SK-N-DZ (cell line): ENCODE results near the gene DCLK2.

ENCODE experiments used
- DNase-seq: peaks from one replicate; pipeline ENCODE4 v3.0.0-alpha.2; 2015; ENCODE audit warnings: low spot score

The DCLK2 gene

DNA sequence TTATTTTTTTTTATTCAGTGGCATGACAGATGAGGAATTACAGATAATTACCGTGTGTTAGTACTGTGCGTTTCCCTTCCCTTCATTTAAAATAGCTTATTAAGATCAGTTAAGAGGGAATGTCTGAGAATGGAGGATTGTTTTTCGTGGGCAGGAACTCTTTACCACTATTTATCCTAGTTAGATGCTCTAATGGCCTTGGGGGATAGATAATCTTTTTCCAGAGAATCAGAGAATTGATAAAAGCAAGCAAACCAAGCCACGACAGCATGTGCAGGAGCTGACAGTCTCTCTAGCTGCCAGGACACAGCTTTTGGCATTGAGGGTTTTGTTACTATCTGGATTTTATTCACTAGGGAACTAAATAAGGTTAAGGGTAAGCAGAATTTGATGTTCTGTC lies 128.7 kb downstream of the DCLK2 start:
- no peak for DNase-seq

GRCh38 chr4:150207871-150208270 lies 129.6 kb downstream of the DCLK2 start:
- DNase-seq, result no peak

DNA sequence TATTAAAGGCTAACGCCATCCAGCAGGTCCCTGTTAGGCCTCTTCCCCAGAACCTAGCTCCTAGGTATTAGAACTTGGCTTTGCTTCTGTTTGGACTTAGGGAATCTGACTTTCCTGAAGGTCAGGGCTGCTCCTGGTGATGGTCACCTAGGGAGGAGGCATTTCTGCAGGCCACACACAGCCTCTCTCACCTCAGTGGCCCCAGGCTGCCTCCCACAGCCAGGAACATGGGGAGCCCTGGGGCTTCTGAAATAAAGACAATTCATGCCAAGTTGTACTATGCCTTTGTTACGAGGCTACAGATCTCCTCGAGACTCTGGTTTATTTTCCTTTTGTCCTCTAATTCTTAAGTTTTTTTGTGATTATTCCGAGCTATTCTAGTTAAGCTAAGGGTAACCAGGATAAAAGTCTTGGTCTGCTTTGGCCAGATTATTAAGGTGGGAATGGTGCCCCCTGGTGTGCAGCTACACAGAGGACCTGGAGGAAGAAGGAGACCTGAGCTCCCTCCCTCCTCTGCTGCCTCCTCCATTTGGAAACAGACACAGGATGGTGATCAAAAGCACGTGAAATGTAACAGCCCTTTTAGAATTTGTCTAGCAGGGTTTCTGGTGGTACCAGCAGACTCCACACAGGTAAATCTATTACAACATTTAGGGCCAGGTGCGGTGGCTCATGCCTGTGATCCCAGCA lies 131.0 kb downstream of the DCLK2 start:
- DNase-seq, result peak; percentile 35

- DNase-seq, result no peak
These were observed 132.8 kb downstream of the DCLK2 start for GRCh38 chr4:150211016-150211415.

DNA sequence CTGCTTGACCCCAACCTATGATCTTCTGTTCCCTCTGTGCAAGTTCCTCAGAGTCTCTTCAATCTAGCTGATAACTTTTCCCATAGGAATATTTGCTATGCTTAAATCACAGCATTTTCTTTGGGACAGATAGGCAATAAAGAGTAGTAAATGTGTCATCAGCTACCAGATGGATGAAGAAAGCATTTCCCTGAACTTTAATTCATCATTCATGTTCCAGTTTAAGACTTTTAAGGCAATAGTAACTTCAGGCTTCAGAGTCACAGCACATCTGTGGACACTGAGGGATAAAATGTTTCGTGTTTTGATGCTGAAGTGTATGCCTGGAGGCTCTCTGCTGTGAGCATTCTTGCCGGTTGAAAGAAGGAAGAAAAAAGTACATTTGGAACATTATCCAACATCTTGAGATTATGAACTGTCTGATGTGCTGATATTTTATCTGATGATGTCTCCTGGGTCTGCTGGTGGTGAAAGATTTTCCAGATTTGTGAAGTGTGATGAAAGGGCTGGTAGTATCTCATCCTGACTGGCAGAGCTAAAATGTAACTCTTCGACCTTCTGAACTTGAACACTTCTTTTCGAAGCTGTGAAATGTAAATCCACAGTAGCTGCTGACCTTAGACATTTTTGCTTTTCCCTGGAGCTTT lies 133.7 kb downstream of the DCLK2 start:
- no peak for DNase-seq

DNA sequence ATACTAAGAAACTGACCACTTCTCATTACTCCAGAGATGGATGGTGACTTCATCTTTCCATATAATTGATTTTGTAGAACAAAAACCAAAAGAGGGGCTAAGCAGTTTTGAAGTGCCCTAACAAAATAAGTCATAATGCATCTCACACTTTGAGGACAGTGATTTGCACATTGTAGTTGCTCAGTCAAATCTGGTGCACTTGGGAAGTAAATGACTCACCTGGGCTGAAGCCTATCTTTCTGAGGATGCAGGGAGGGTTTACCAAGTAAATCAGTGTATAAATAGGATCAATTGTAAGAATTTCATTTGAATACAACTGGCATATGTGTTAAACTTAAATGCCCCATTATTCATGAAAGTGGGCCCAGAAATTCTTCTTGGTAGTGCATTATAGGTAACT lies 134.2 kb downstream of the DCLK2 start:
- no peak for DNase-seq

GRCh38 chr4:150212927-150213326 lies 134.7 kb downstream of the DCLK2 start:
- DNase-seq, result no peak

- DNase-seq, result no peak
These were observed 137.4 kb downstream of the DCLK2 start for GRCh38 chr4:150215601-150216000.

DNA sequence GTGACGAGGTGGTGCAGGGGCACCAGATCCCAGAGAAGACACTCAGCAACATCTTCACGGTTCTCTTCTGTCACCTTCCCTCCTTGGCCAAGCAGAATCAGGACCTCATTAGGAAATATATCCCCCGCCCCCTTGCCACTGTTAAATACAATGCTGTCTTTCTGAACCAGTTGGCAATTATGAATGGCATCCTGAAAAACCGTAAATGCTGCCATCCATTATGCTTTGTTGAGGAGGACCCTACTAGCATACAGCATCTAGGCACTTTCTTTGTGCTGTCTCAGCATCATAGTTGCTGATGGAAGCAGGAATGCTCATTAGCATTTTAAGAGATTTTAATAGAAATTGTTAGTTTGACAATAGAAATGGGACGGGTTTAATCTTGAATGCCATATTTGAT lies 138.5 kb downstream of the DCLK2 start:
- no peak for DNase-seq

DNA sequence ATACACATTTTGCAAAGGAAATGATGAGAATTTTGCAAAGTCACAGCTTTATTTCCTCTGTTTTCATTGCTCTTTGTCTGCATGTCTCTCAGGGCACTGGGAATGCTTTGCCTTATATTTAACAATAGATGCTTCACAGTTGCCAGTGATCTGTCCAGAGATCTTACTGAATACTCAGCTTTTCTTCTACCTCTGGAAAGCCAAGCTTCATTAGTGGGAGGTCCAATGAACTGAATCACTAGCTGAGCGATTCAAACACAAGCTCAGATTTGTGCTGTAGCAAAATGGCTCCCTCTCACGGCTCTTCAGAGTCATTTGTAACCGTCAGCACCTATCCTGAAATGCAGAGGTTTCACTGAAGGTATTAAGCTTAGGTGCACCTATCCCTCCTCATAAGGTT lies 138.9 kb downstream of the DCLK2 start:
- peak; percentile 9 for DNase-seq

DNA sequence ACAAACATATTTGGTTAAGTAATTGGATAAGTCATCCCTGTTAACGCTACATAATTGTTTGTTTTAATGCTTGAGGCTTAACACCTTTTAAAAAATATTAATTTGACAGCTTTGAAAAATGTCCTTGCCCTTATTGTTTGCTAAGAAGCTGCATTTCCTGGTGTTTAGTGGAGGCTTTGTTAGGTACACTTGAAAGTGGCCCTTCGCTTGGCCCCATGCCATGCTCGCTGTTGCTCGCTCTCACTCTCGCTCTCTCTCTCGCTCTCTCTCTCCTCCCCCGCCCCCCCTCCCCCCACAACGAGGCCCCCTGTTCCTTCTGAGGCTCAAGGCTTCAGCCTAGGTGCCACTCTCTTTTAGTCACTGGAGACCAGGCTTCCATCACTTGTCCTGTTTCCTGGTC lies 139.6 kb downstream of the DCLK2 start:
- DNase-seq, result no peak

GRCh38 chr4:150218447-150218846 lies 140.2 kb downstream of the DCLK2 start:
- no peak for DNase-seq

DNA sequence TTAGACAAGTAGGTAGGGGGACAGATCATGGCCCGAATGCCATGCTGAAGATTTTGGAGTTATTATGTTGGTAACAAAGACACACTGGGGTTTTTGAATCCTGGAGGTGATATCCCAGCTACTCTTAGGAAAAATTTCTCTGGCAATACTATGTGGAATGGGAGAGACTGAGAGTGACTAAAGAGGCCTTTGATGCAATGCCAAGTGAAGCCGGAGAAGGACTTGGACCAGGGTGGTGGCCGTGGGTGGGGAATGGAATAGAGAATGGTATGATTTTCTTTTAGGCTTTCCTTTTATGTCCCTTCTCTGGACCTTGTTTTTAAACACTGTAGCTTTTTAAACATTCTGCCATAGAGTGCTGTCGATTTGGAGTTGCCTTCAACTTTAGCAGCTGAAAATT lies 141.6 kb downstream of the DCLK2 start:
- no peak for DNase-seq

GRCh38 chr4:150224896-150225591 lies 146.8 kb downstream of the DCLK2 start:
- DNase-seq, result no peak

GRCh38 chr4:150229520-150229919 lies 151.3 kb downstream of the DCLK2 start:
- DNase-seq, result no peak

GRCh38 chr4:150230561-150230960 lies 152.3 kb downstream of the DCLK2 start:
- no peak for DNase-seq

- DNase-seq, result no peak
These were observed 153.0 kb downstream of the DCLK2 start for GRCh38 chr4:150231107-150231770.

GRCh38 chr4:150232029-150232428 lies 153.8 kb downstream of the DCLK2 start:
- no peak for DNase-seq

DNA sequence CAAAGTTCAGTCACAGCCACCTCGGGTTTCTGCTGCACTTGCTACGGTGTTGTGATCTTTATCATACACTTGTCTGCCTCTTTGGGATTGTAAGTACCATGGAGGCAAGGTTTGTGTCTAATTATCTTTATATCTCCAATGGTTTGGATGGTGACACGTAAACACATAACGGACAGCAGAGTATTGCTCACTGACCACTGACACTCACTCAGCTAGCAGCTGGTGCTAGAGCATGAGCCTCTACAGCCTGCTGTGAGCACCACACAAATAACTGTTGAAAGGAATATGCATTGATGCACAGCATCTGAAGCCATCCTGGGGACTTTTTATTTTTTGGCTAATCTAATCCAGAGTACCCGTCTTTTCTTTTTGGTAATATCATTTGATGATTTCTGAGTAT lies 156.0 kb downstream of the DCLK2 start:
- DNase-seq, result no peak

- no peak for DNase-seq
These were observed 157.1 kb downstream of the DCLK2 start for GRCh38 chr4:150235317-150235716.

- no peak for DNase-seq
These were observed 157.6 kb downstream of the DCLK2 start for GRCh38 chr4:150235808-150236271.

- DNase-seq, result no peak
These were observed 158.4 kb downstream of the DCLK2 start for GRCh38 chr4:150236626-150237025.
